Measurements from ENCODE around the gene HMCN2. TPM values are rescaled to one million over a fixed set of nuclear protein-coding genes. Genes with fewer than 3 reads are reported as not detected.

Gene HMCN2
- polyA plus RNA-seq, 2 of the 4 experiments (the other 2 are of a cell fraction): 0.01 TPM; not detected in 1

DNA sequence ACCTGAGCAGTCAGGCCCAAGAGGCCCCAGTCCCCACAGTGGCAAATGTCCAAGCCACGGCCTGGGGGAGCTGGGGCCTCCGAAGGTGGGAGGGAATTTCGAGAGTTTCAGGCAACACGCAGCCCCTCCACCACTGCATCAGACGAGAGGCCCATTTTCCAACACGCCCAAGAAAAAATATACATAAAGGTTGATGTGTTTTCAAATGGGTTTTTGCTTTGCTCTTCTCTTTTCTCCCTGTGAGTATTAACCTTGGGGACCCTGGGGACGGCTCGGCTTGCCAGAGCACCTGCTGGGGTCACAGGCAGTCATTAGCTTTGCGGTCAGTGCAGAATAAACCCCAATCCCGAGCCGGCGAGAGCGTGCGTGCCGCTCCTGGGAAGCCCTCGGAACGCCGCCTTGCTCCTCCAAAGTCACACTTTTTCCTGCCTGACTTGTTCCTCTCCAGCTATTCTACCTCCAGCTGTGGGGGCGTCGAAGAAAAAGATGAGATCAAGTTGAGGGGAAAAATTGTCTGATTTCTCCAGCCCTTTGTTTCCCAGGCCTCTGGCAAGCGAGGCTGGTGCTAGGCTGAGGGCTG lies 210.7 kb downstream of the HMCN2 start:
- FAIRE-seq (no peak), ATAC-seq (no peak), DNase-seq (ENCODE audit: low read depth in 1 of 2, low spot score in 1 of 2) (no peak)
- H3K27ac ChIP-seq: no peak overlapping the region
- TF ChIP-seq, protein P1, sequence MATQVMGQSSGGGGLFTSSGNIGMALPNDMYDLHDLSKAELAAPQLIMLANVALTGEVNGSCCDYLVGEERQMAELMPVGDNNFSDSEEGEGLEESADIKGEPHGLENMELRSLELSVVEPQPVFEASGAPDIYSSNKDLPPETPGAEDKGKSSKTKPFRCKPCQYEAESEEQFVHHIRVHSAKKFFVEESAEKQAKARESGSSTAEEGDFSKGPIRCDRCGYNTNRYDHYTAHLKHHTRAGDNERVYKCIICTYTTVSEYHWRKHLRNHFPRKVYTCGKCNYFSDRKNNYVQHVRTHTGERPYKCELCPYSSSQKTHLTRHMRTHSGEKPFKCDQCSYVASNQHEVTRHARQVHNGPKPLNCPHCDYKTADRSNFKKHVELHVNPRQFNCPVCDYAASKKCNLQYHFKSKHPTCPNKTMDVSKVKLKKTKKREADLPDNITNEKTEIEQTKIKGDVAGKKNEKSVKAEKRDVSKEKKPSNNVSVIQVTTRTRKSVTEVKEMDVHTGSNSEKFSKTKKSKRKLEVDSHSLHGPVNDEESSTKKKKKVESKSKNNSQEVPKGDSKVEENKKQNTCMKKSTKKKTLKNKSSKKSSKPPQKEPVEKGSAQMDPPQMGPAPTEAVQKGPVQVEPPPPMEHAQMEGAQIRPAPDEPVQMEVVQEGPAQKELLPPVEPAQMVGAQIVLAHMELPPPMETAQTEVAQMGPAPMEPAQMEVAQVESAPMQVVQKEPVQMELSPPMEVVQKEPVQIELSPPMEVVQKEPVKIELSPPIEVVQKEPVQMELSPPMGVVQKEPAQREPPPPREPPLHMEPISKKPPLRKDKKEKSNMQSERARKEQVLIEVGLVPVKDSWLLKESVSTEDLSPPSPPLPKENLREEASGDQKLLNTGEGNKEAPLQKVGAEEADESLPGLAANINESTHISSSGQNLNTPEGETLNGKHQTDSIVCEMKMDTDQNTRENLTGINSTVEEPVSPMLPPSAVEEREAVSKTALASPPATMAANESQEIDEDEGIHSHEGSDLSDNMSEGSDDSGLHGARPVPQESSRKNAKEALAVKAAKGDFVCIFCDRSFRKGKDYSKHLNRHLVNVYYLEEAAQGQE (IDR thresholded peaks at IDR 0.05): no peak
- TF ChIP-seq, protein P2, sequence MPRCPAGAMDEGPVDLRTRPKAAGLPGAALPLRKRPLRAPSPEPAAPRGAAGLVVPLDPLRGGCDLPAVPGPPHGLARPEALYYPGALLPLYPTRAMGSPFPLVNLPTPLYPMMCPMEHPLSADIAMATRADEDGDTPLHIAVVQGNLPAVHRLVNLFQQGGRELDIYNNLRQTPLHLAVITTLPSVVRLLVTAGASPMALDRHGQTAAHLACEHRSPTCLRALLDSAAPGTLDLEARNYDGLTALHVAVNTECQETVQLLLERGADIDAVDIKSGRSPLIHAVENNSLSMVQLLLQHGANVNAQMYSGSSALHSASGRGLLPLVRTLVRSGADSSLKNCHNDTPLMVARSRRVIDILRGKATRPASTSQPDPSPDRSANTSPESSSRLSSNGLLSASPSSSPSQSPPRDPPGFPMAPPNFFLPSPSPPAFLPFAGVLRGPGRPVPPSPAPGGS (IDR thresholded peaks at IDR 0.05): no peak
- TF ChIP-seq, protein P3, sequence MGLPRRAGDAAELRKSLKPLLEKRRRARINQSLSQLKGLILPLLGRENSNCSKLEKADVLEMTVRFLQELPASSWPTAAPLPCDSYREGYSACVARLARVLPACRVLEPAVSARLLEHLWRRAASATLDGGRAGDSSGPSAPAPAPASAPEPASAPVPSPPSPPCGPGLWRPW (IDR thresholded peaks at IDR 0.05): no peak
- no peak for TF ChIP-seq RFX5 (IDR thresholded peaks at IDR 0.05)
- no peak for TF ChIP-seq RNF2 (IDR thresholded peaks at IDR 0.05; ENCODE audit: borderline replicate concordance, low read depth)
- TF ChIP-seq, protein P4, sequence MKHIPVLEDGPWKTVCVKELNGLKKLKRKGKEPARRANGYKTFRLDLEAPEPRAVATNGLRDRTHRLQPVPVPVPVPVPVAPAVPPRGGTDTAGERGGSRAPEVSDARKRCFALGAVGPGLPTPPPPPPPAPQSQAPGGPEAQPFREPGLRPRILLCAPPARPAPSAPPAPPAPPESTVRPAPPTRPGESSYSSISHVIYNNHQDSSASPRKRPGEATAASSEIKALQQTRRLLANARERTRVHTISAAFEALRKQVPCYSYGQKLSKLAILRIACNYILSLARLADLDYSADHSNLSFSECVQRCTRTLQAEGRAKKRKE (CRISPR knock-in tag; IDR thresholded peaks at IDR 0.05; ENCODE audit: low read depth): no peak
- TF ChIP-seq ESRRA (IDR thresholded peaks at IDR 0.05; ENCODE audit: borderline replicate concordance, low read length): no peak
- no peak for TF ChIP-seq HOXA7 (CRISPR knock-in tag; IDR thresholded peaks at IDR 0.05)
- TF ChIP-seq RAD21 (conservative IDR thresholded peaks at IDR 0.05 in 1 of 2, IDR thresholded peaks at IDR 0.05 in 1 of 2): no peak
- no peak for TF ChIP-seq ZFP36 (IDR thresholded peaks at IDR 0.05; ENCODE audit: borderline replicate concordance, partially characterized antibody)
- TF ChIP-seq TP53 (CRISPR knock-in tag; IDR thresholded peaks at IDR 0.05): no peak
- no peak for TF ChIP-seq KDM1A (IDR thresholded peaks at IDR 0.05; ENCODE audit: low read depth)
- no peak for TF ChIP-seq RARB (CRISPR knock-in tag; IDR thresholded peaks at IDR 0.05)
- no peak for TF ChIP-seq JUN (IDR thresholded peaks at IDR 0.05)
- TF ChIP-seq HOXB13 (CRISPR knock-in tag; IDR thresholded peaks at IDR 0.05; ENCODE audit: low read depth): no peak
- no peak for TF ChIP-seq MAZ (IDR thresholded peaks at IDR 0.05; ENCODE audit: borderline replicate concordance, low read depth, low read length)
- no peak for TF ChIP-seq CBX2 (IDR thresholded peaks at IDR 0.05; ENCODE audit: borderline replicate concordance, low read depth)
- no peak for TF ChIP-seq ZC3H11A (IDR thresholded peaks at IDR 0.05)
- TF ChIP-seq RCOR1 (IDR thresholded peaks at IDR 0.05; ENCODE audit: low read depth, low read length): no peak
- WGBS (ENCODE audit: missing lambda C conversion rate): 75% methylated on average over 21 of the region's 21 CpGs
- no peak overlapping the region for H3K4me3 ChIP-seq
- POLR2A ChIA-PET: no interaction called here
- H3K9me3 ChIP-seq: no peaks in the 10 kb centered on the region
- CTCF ChIA-PET: interaction anchor here (1.1 to 2.9 kb wide), 4 partner anchors 11 to 206 kb away, joined by 3 to 20 read pairs (median 3); no protein-coding TSS in a partner anchor
- H3K4me1 ChIP-seq: no peaks in the 10 kb centered on the region
- H3K4me2 ChIP-seq: no peak overlapping the region

DNA sequence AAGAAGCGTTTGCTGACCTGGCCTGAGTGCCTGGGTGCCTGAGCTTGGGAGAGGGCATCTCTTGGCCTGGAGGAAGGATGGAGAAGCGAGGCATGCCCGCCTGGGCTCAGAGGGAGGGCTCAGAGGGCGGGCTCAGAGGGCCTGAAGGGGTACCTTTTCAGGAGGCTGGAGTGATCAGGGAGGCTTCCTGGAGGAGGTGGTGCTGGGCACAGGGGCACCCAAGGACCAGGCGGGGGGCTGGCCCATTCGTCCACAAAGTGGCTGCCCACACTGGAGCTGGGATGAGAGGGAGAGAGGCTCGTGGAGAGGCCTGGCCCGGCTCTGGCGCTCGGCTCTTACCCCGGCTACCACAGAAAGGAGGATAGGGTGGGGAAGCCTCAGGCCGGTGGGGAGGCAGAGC lies 212.0 kb downstream of the HMCN2 start:
- no peaks in the 10 kb centered on the region for H3K9me3 ChIP-seq
- DNase-seq (ENCODE audit: low read depth in 1 of 2, low spot score in 1 of 2) (no peak), ATAC-seq (no peak), FAIRE-seq (no peak)
- no peak overlapping the region for H3K27ac ChIP-seq
- H3K4me1 ChIP-seq: no peaks in the 10 kb centered on the region
- H3K4me2 ChIP-seq: no peak overlapping the region
- ChIA-PET POLR2A (no interaction called here), CTCF (interaction anchor here (1.1 to 2.9 kb wide), 4 partner anchors 9 to 204 kb away, joined by 4 to 20 read pairs (median 5); no protein-coding TSS in a partner anchor)
- H3K4me3 ChIP-seq: no peak overlapping the region
- WGBS (ENCODE audit: missing lambda C conversion rate): 84% methylated on average over 8 of the region's 12 CpGs
- TF ChIP-seq NPAS2 (CRISPR knock-in tag; IDR thresholded peaks at IDR 0.05; ENCODE audit: borderline replicate concordance) (no peak), SMC3 (IDR thresholded peaks at IDR 0.05) (no peak), ZFP36 (IDR thresholded peaks at IDR 0.05; ENCODE audit: borderline replicate concordance, partially characterized antibody) (no peak), MAZ (IDR thresholded peaks at IDR 0.05; ENCODE audit: borderline replicate concordance, low read depth, low read length) (no peak), CBX2 (IDR thresholded peaks at IDR 0.05; ENCODE audit: borderline replicate concordance, low read depth) (no peak), HMGXB4 (CRISPR knock-in tag; IDR thresholded peaks at IDR 0.05; ENCODE audit: borderline replicate concordance) (no peak), SREBF2 (IDR thresholded peaks at IDR 0.05) (no peak), CHD4 (IDR thresholded peaks at IDR 0.05; ENCODE audit: borderline replicate concordance) (no peak)
- TF ChIP-seq, protein P2 (IDR thresholded peaks at IDR 0.05): no peak
- TF ChIP-seq, protein P5, sequence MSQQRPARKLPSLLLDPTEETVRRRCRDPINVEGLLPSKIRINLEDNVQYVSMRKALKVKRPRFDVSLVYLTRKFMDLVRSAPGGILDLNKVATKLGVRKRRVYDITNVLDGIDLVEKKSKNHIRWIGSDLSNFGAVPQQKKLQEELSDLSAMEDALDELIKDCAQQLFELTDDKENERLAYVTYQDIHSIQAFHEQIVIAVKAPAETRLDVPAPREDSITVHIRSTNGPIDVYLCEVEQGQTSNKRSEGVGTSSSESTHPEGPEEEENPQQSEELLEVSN (IDR thresholded peaks at IDR 0.05; ENCODE audit: borderline replicate concordance, low read depth): no peak
- TF ChIP-seq, protein P6, sequence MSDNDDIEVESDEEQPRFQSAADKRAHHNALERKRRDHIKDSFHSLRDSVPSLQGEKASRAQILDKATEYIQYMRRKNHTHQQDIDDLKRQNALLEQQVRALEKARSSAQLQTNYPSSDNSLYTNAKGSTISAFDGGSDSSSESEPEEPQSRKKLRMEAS (IDR thresholded peaks at IDR 0.05): no peak
